ENCODE data around the gene COL11A2. TPM values are rescaled to one million over a fixed set of nuclear protein-coding genes. Genes with fewer than 3 reads are reported as not detected.

COL11A2 gene
- total RNA-seq, 1 donor from 2014 or later: 1.2 TPM

DNA sequence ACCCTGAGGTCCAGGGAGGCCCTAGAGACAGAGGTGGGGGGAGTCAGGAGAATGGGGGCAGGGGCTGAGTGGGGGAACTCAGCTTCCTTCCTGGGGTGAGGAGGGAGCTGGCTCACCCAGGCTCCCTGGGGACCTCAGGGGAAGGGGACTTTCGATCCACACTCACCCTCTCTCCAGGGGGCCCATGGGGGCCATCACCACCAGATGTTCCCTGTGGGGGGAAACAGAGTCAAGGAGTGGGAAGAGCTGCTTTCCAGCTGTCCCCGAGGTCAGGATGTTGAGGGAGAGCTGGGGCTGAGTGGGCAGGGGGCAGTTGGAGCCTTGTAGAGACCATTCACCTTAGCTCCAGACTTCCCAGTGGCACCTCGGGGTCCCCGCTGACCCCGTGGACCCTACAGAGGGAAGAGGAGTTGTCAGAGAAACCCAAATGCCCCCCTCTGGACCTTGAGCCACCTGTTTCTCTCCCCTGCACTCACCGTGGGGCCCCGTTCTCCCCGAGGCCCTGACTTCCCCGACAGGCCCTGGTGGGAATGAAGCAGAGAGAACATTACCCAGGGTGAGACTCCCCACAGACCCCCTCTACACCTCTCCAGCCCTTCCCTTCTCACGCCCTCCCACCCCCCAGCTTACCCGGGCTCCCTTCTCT lies 18.6 kb downstream of the COL11A2 start:
- peak; percentile 31 for DNase-seq
- Histone ChIP-seq H3K27ac (no peak overlapping the region), H3K27me3 (no peaks in the 10 kb centered on the region), H3K4me1 (no peaks in the 10 kb centered on the region), H3K4me3 (no peak overlapping the region), H3K36me3 (no peaks in the 10 kb centered on the region), H3K9me3 (no peaks in the 10 kb centered on the region)
- intact Hi-C loops (cut with DNase I): no loop called here
- TF ChIP-seq, protein P1, sequence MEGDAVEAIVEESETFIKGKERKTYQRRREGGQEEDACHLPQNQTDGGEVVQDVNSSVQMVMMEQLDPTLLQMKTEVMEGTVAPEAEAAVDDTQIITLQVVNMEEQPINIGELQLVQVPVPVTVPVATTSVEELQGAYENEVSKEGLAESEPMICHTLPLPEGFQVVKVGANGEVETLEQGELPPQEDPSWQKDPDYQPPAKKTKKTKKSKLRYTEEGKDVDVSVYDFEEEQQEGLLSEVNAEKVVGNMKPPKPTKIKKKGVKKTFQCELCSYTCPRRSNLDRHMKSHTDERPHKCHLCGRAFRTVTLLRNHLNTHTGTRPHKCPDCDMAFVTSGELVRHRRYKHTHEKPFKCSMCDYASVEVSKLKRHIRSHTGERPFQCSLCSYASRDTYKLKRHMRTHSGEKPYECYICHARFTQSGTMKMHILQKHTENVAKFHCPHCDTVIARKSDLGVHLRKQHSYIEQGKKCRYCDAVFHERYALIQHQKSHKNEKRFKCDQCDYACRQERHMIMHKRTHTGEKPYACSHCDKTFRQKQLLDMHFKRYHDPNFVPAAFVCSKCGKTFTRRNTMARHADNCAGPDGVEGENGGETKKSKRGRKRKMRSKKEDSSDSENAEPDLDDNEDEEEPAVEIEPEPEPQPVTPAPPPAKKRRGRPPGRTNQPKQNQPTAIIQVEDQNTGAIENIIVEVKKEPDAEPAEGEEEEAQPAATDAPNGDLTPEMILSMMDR (IDR thresholded peaks at IDR 0.05): no peak
- no peak for ATAC-seq

DNA sequence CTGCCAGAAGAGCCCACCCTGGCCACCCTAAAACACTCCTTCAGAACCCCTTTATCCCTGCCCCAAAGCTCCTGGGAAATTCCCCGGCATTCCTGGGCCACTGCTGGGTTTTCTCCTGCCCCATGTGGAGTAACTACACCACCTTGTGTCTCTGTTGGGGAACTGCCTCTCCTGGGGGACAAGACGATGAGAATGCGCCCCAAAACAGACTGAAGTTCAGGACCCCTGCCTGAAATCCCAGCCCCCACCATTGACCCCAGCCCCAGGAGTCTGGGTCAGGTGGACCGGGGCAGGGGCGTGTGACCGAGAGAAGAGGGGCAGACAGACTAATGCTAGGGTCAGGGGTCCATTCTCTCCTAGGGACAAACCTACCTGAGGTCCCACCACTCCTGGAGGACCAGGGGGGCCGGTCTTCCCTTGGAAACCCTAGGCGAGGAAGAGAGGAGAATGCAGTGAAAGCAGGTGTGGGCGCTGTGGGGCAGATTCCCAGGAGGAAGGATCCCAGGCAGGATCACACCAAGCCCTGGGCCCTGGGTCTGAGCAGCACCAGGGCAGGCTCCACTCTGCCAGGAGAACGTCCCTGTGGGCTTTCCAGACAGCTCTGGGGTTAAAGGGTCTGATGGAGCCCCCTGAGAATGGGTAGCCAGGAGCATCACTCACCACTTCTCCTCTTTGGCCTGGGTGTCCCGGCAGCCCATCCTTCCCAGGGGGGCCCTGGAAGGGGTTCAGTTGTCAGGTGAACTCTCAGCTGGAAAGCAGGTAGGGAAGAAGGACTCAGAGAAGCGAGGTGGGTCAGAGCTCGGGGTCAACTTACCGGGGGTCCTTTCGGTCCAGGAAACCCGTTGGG lies 19.4 kb downstream of the COL11A2 start:
- no peak overlapping the region for H3K4me3 ChIP-seq
- H3K4me1 ChIP-seq: no peaks in the 10 kb centered on the region
- TF ChIP-seq, protein P1 (IDR thresholded peaks at IDR 0.05): peak; percentile 39
- H3K9me3 ChIP-seq: no peaks in the 10 kb centered on the region
- ATAC-seq (peak; percentile 18), DNase-seq (peak; percentile 61)
- H3K27me3 ChIP-seq: no peaks in the 10 kb centered on the region
- intact Hi-C loops (cut with DNase I): no loop called here
- no peaks in the 10 kb centered on the region for H3K36me3 ChIP-seq
- no peak overlapping the region for H3K27ac ChIP-seq

DNA sequence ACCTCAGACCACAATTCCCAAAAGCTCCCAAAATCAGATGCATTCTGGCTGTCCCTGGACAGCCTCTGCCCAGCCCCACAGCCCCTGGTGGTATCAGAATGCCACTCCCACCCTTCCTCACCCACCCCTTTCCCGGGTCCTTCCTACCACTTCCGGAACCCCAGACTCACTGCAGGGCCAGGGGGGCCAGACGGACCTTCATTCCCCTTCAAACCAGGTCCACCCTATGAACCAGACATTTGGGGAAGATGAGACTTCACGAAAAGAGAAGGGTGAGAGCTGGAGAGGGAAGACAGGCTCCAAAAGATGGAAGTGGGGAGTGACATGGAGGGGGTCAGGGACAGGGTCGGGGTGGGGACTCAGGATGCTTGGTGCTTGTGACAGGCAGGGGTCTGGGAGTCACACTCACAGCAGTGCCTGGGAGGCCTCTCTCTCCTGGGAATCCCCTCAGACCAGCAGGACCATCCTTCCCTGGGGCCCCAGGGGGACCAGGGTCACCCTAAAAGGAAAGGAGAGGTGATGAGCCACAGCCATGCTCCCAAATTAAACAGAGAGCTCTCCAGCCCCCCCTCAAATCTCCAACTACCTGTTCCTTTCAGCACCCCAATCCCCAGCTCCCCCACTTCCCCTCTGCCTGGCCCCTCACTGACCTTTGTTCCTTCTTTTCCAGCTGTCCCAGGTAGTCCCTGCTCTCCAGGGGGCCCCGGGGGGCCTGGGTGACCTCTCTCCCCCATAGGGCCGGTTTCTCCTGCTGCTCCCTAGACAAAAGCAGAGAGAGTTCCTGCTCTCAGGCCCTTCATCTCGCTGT lies 20.2 kb downstream of the COL11A2 start:
- no peaks in the 10 kb centered on the region for H3K4me1 ChIP-seq
- ATAC-seq: no peak
- intact Hi-C loops (cut with DNase I): no loop called here
- TF ChIP-seq, protein P1 (IDR thresholded peaks at IDR 0.05): no peak
- no peaks in the 10 kb centered on the region for H3K27me3 ChIP-seq
- peak; percentile 46 for DNase-seq
- H3K4me3 ChIP-seq: no peak overlapping the region
- no peak overlapping the region for H3K27ac ChIP-seq
- no peaks in the 10 kb centered on the region for H3K9me3 ChIP-seq
- no peaks in the 10 kb centered on the region for H3K36me3 ChIP-seq

DNA sequence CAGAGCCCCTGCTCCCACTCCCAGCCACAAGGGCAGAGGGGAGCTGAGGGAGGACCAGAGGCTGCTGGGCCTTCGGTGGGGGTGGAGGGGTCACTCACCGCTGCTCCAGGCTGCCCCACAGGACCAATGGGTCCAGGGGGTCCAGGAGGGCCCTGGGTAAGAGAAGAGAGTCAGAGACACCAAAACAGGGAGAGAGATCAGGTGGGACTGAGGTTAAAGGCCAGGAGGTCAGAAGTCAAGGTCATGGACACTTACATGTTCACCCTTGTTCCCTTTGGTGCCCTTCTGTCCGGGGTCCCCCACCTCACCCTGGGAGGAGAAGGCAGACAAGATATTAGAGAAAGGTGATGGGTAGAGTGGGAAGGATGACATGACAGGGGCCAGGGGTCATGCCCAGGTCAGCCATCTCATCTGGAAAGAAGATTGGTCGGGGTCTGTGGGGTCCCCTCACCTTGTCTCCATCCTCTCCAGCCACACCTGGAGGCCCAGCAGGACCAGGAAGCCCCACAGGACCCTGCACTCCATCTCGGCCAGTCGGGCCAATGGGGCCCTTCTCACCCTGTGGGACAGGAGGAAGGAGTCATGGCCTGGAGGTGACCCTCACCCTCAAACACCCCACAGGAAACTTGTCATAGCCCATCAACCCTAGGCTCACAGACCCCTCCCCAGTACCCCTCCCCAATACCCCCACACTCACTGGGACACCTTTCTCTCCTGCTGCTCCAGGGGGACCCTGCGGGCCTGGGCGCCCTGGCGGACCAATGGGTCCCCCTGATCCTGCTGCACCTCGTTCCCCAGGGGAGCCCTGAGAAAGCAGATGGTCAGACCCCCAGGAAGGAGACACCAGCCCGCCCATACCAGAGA lies 21.0 kb downstream of the COL11A2 start:
- intact Hi-C loops (cut with DNase I): no loop called here
- no peak overlapping the region for H3K4me3 ChIP-seq
- TF ChIP-seq, protein P1 (IDR thresholded peaks at IDR 0.05): no peak
- H3K36me3 ChIP-seq: no peaks in the 10 kb centered on the region
- peak; percentile 46 for DNase-seq
- no peak overlapping the region for H3K27ac ChIP-seq
- no peaks in the 10 kb centered on the region for H3K9me3 ChIP-seq
- no peaks in the 10 kb centered on the region for H3K4me1 ChIP-seq
- ATAC-seq: no peak
- no peaks in the 10 kb centered on the region for H3K27me3 ChIP-seq

All from upper lobe of right lung (tissue), 1 donor.